ENCODE data around the gene PAQR4. TPM values are rescaled to one million over a fixed set of nuclear protein-coding genes. Genes with fewer than 3 reads are reported as not detected.

The PAQR4 gene
- polyA plus RNA-seq, 2 of the 4 experiments (the other 2 are of a cell fraction): 8.0 to 18.6 TPM

- ATAC-seq (peak; percentile 12 to 59), DNase-seq (ENCODE audit: low read depth in 1 of 2, low spot score in 1 of 2) (peak; percentile 84 to 88), FAIRE-seq (no peak)
- POLR2A ChIA-PET: interaction anchor here (0.6 to 1.1 kb wide), 5 partner anchors 15 to 210 kb away, joined by 3 to 6 read pairs (median 5); partner anchors contain the start of gene PKMYT1
- TF ChIP-seq HOXA7 (CRISPR knock-in tag; IDR thresholded peaks at IDR 0.05) (no peak), MYC (IDR thresholded peaks at IDR 0.05; ENCODE audit: borderline replicate concordance, low read length) (no peak), CEBPB (IDR thresholded peaks at IDR 0.05) (no peak), EHMT2 (IDR thresholded peaks at IDR 0.05; ENCODE audit: low read depth) (no peak), RFX5 (IDR thresholded peaks at IDR 0.05) (no peak), SMC3 (IDR thresholded peaks at IDR 0.05) (no peak), ZNF302 (CRISPR knock-in tag; IDR thresholded peaks at IDR 0.05) (no peak)
- TF ChIP-seq, protein P1, sequence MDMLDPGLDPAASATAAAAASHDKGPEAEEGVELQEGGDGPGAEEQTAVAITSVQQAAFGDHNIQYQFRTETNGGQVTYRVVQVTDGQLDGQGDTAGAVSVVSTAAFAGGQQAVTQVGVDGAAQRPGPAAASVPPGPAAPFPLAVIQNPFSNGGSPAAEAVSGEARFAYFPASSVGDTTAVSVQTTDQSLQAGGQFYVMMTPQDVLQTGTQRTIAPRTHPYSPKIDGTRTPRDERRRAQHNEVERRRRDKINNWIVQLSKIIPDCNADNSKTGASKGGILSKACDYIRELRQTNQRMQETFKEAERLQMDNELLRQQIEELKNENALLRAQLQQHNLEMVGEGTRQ (IDR thresholded peaks at IDR 0.05): no peak
- Histone ChIP-seq H3K9me3 (no peaks in the 10 kb centered on the region), H3K27ac (peak overlapping the region; percentile 35 to 78; a peak in 5 of 6 replicates), H3K4me3 (peak overlapping the region; percentile 51), H3K4me1 (peaks cover 15% of the 10 kb centered on the region; the same call in 2 of the 3 replicates), H3K4me2 (peak overlapping the region; percentile 100)
- WGBS (ENCODE audit: missing lambda C conversion rate): 0% methylated on average over 13 of the region's 68 CpGs
- CTCF ChIA-PET: interaction anchor here (0.6 to 8.1 kb wide), 8 partner anchors 8 to 67 kb away, joined by 3 to 97 read pairs (median 3); no protein-coding TSS in a partner anchor
Observed at GRCh38 chr16:2964475-2965336, 4.4 kb upstream of the PAQR4 start.

DNA sequence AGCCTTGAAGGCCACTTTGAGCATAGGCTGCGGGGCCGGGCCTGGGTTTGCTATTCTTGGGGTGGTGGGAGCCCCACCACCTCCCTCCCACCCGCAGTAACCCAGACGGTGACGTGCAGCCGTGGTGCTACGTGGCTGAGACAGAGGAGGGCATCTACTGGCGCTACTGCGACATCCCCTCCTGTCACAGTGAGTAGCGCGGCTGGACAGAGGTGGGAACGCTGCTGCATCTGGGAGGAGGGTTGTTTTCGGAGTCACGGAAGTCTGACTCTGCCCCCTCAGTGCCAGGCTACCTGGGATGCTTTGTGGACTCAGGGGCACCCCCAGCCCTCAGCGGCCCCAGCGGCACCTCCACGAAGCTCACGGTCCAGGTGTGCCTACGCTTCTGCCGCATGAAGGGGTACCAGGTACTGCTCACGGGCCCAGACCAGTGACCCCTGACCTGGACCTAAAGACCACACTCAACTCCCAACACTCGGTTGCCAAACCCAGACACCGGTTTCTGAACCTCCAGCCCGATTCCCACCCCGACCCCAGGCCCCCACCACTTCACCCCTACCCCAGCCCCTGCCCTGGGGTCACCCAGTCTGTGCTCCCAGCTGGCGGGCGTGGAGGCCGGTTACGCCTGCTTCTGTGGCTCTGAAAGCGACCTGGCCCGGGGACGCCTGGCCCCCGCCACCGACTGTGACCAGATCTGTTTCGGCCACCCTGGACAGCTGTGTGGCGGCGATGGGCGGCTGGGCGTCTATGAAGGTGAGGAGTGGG, 2.9 kb upstream of the PAQR4 start:
- H3K4me1 ChIP-seq: peaks cover 26% of the 10 kb centered on the region
- ATAC-seq (no peak), FAIRE-seq (no peak), DNase-seq (ENCODE audit: low read depth in 1 of 2, low spot score in 1 of 2) (no peak)
- ChIA-PET CTCF (interaction anchor here (0.7 to 8.1 kb wide), 5 partner anchors 12 to 18 kb away, joined by 3 to 97 read pairs (median 6); no protein-coding TSS in a partner anchor), POLR2A (no interaction called here)
- H3K4me3 ChIP-seq: no peak overlapping the region
- no peak overlapping the region for H3K4me2 ChIP-seq
- H3K9me3 ChIP-seq: no peaks in the 10 kb centered on the region
- WGBS (ENCODE audit: missing lambda C conversion rate): 95% methylated on average over 25 of the region's 39 CpGs
- TF ChIP-seq MAZ (IDR thresholded peaks at IDR 0.05; ENCODE audit: borderline replicate concordance, low read depth, low read length): no peak
- TF ChIP-seq FOSB (CRISPR knock-in tag; IDR thresholded peaks at IDR 0.05): no peak
- TF ChIP-seq TP53 (CRISPR knock-in tag; IDR thresholded peaks at IDR 0.05): no peak
- TF ChIP-seq, protein P2, sequence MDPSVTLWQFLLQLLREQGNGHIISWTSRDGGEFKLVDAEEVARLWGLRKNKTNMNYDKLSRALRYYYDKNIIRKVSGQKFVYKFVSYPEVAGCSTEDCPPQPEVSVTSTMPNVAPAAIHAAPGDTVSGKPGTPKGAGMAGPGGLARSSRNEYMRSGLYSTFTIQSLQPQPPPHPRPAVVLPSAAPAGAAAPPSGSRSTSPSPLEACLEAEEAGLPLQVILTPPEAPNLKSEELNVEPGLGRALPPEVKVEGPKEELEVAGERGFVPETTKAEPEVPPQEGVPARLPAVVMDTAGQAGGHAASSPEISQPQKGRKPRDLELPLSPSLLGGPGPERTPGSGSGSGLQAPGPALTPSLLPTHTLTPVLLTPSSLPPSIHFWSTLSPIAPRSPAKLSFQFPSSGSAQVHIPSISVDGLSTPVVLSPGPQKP (IDR thresholded peaks at IDR 0.05; ENCODE audit: low read depth, low read length): no peak
- TF ChIP-seq RNF2 (IDR thresholded peaks at IDR 0.05; ENCODE audit: borderline replicate concordance, low read depth): no peak
- no peak for TF ChIP-seq CEBPB (IDR thresholded peaks at IDR 0.05)
- TF ChIP-seq, protein P3, sequence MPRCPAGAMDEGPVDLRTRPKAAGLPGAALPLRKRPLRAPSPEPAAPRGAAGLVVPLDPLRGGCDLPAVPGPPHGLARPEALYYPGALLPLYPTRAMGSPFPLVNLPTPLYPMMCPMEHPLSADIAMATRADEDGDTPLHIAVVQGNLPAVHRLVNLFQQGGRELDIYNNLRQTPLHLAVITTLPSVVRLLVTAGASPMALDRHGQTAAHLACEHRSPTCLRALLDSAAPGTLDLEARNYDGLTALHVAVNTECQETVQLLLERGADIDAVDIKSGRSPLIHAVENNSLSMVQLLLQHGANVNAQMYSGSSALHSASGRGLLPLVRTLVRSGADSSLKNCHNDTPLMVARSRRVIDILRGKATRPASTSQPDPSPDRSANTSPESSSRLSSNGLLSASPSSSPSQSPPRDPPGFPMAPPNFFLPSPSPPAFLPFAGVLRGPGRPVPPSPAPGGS (IDR thresholded peaks at IDR 0.05): no peak
- no peak for TF ChIP-seq RCOR1 (IDR thresholded peaks at IDR 0.05; ENCODE audit: low read depth, low read length)
- no peak for TF ChIP-seq PBX3 (IDR thresholded peaks at IDR 0.05)
- TF ChIP-seq CBX8 (IDR thresholded peaks at IDR 0.05): no peak
- TF ChIP-seq RFX5 (IDR thresholded peaks at IDR 0.05): no peak
- TF ChIP-seq, protein P4, sequence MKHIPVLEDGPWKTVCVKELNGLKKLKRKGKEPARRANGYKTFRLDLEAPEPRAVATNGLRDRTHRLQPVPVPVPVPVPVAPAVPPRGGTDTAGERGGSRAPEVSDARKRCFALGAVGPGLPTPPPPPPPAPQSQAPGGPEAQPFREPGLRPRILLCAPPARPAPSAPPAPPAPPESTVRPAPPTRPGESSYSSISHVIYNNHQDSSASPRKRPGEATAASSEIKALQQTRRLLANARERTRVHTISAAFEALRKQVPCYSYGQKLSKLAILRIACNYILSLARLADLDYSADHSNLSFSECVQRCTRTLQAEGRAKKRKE (CRISPR knock-in tag; IDR thresholded peaks at IDR 0.05; ENCODE audit: low read depth): no peak
- no peak for TF ChIP-seq SREBF2 (IDR thresholded peaks at IDR 0.05)
- no peak for TF ChIP-seq CHD4 (IDR thresholded peaks at IDR 0.05; ENCODE audit: borderline replicate concordance)
- TF ChIP-seq HOXB5 (CRISPR knock-in tag; IDR thresholded peaks at IDR 0.05): no peak
- no peak for TF ChIP-seq JUN (IDR thresholded peaks at IDR 0.05)
- no peak for TF ChIP-seq EHMT2 (IDR thresholded peaks at IDR 0.05; ENCODE audit: low read depth)
- H3K27ac ChIP-seq: no peak overlapping the region
